Spleen (tissue), 7 donors: ENCODE data around the gene RAB28.

ENCODE experiments used
- POLR2A ChIP-seq, 3 donors: fragments of 450-650 bp; IDR thresholded peaks; one replicate each; pipeline ENCODE4 v1.5.1; 2017; ENCODE audit warnings: antibody characterized with exemption in 3 of 3, mild to moderate bottlenecking in 1 of 3
- POLR2AphosphoS5 ChIP-seq, 3 donors: sonication (generic); formaldehyde crosslinking; IDR thresholded peaks; one replicate each; pipeline ENCODE4 v1.5.1; 2017; ENCODE audit warnings: antibody characterized with exemption in 3 of 3
- TF ChIP-seq, protein P1 (sequence below), 11 experiments: fragments of 200-600 bp in 7 of 11; fragments of 450-650 bp in 4 of 11; sonication (generic) in 4 of 11; IDR thresholded peaks in 8 of 11; conservative IDR thresholded peaks in 3 of 11; 1 replicate in 7 of 11; 2 replicates in 4 of 11; pipeline versions ENCODE4 v1.4.0 to v1.8.0; 2016 to 2021; ENCODE audit warnings: antibody characterized with exemption in 11 of 11, inconsistent platforms in 4 of 11, mild to moderate bottlenecking in 1 of 11
- donor health status: DM: no; HTN: no; CAD: no; lungs with moderate emphysema.
- donor health status: DM: no; HTN: no; CAD: no.
- donor health status: DM: no; HTN: no; CAD: no.

DNA sequence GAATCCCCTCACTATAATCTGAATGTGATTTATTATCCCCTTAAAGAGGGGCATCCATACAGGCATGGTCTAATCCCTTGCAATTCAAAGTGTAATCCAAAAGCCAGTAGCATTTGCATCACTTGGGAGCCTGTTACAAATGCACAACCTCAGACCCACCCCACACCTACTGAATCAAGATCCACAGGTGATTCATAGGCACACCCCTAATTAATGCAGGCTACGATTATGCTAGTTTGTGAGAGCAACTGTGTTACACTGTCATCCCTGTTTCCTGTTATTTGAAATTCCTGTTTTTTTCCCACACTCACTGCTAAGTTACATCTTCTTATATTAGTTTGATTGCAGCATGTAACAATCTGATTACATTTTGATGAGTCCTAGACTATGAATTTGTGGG lies 120.0 kb downstream of the RAB28 start:
- TF ChIP-seq, protein P1, sequence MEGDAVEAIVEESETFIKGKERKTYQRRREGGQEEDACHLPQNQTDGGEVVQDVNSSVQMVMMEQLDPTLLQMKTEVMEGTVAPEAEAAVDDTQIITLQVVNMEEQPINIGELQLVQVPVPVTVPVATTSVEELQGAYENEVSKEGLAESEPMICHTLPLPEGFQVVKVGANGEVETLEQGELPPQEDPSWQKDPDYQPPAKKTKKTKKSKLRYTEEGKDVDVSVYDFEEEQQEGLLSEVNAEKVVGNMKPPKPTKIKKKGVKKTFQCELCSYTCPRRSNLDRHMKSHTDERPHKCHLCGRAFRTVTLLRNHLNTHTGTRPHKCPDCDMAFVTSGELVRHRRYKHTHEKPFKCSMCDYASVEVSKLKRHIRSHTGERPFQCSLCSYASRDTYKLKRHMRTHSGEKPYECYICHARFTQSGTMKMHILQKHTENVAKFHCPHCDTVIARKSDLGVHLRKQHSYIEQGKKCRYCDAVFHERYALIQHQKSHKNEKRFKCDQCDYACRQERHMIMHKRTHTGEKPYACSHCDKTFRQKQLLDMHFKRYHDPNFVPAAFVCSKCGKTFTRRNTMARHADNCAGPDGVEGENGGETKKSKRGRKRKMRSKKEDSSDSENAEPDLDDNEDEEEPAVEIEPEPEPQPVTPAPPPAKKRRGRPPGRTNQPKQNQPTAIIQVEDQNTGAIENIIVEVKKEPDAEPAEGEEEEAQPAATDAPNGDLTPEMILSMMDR (IDR thresholded peaks at IDR 0.05 in 8 of 11, conservative IDR thresholded peaks at IDR 0.05 in 3 of 11) = no peak
- no peak for TF ChIP-seq POLR2AphosphoS5 (IDR thresholded peaks at IDR 0.05)
- no peak for TF ChIP-seq POLR2A (IDR thresholded peaks at IDR 0.05)
